Stimulated activated CD4-positive, alpha-beta T cell treated with anti-CD3 and anti-CD28 coated beads, Interleukin-4, amount 100 ng/mL, for 4 hours (primary cell): Measurements from ENCODE around the gene BRCA1.

ENCODE experiments used
- DNase-seq, 2 experiments: peaks; one replicate each; pipeline ENCODE4 v3.0.0-alpha.2; 2020

Gene BRCA1

GRCh38 chr17:43024407-43025289 lies 100.5 kb downstream of the BRCA1 start, which contains the start of gene RND2:
RND2 (plus strand) TSS chr17:43025231; CDS start chr17:43025348, 117 bp downstream.
- peak; percentile 70 to 80 for DNase-seq

DNA sequence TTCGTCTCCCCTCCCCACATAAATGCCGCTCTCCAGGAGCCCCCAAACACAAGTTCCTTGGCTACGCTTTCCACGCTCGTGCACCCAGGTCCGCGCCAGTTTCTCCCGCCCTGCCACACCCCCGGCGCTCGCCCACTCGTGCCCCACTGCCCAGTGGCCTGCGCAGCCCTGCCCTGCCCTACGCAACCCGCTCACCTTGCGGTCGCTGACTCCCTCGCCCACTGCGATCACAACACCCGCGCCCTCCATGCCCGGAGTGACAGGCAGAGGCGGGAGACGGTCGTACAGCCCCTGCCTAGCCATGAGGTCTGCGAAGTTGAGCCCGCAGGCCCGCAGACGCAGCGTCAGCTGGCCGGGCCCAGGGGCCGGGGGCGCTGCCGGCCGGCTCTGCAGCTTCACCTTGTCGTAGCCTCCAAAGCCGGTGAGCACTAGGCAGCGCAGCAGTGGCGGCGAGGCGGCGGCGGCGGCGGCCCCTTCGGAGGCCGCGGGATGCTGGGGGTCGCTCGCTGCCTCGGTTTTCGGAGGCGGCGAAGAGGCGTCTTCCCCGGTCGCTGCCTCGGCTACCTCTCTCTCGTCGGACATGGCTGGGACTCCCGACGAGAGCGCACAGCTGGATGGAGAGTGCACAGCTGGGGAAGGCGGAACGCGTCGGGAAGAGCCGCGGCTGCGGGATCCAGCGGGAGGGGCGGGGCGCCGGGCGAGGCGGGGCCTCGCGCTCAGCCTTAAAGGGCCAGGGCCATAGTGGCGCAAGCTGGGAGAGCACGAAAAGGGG lies 103.2 kb downstream of the BRCA1 start, which contains the start of gene VAT1:
Gene VAT1, minus strand, starts transcription at position 645 of the 772 bp plus-strand sequence. Its CDS starts 63 bp downstream, at position 582.
- peak; percentile 48 to 68 for DNase-seq

- peak; percentile 19 to 35 for DNase-seq
Observed at GRCh38 chr17:43020789-43021740, 104.1 kb downstream of the BRCA1 start.

DNA sequence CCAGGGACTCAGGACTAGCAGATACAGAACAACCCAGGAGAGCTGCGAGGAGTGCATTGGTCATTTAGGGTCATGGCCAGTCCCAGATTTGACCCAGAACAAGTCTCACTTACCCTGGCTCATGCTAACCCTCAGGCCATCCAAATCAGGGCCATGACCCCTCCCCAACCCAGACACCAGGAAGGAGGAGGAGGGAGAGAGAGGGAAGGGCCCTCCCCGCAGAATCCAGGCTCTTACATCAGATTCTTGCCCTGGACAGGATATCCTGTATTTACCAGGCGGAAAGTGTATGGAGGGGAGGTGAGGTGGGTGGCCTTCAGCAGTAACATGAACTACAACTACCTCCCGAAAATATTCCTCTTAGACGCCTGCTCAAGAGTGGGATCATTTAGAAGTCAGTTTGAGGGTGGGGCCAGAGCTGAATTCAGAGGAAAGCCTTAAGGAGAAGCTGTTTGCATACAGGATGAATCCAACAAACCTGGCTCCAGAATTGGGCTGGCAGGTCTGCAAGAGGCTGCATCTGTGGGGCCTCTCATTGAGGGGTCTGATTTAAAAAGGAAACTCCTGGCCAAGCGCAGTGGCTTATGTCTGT lies 105.0 kb downstream of the BRCA1 start:
- DNase-seq = no peak

GRCh38 chr17:43019418-43019817 lies 105.7 kb downstream of the BRCA1 start:
- DNase-seq = no peak

- no peak for DNase-seq
Observed at GRCh38 chr17:43018932-43019331, 106.2 kb downstream of the BRCA1 start.

DNA sequence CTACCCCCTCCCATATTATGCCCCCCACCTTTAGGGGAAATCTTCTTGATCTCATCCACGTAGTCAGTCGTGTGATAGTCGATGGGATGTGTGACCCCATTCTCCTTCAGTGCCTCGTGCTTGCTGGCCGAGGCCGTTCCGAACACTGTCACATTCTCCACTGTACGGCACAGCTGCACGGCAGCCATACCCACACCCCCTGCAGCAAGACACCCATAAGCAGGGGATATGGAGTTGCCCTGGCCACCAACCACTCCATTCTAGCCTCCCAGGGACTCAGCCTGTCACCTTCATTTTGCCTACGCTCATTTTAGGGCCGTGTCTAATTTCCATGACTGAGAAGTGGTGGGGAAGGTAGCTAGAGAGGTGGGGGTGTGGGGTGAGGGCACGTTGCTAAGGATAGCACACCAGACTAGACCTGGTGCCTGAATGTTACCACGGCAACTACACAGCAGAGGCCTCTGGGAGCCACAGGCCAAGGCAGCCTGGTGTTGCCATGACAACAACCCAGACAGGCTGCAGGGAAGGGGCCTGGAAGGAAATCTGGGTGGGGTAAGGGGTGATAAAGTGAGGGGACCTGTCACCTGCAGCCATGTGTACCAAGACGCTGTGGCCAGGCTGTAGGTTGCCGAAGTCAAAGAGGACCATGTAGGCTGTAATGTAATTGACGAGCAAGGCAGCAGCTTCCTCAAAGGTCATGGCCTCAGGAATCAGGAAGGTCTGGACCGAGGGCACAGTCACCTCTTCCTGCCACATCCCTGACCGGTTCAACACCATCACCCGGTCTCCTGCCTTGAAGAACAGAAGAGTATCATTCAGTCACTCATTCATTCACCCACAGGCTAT lies 106.9 kb downstream of the BRCA1 start:
- no peak for DNase-seq

GRCh38 chr17:43016216-43016615 lies 108.9 kb downstream of the BRCA1 start:
- DNase-seq = no peak

- DNase-seq = no peak
Observed at GRCh38 chr17:43015579-43015978, 109.6 kb downstream of the BRCA1 start.

- DNase-seq = no peak
Observed at GRCh38 chr17:43014649-43015542, 110.3 kb downstream of the BRCA1 start.

GRCh38 chr17:43014020-43014648 lies 111.0 kb downstream of the BRCA1 start:
- DNase-seq = no peak

GRCh38 chr17:43013296-43013695 lies 111.9 kb downstream of the BRCA1 start:
- DNase-seq = no peak

- no peak for DNase-seq
Observed at GRCh38 chr17:43011728-43012472, 113.3 kb downstream of the BRCA1 start.

DNA sequence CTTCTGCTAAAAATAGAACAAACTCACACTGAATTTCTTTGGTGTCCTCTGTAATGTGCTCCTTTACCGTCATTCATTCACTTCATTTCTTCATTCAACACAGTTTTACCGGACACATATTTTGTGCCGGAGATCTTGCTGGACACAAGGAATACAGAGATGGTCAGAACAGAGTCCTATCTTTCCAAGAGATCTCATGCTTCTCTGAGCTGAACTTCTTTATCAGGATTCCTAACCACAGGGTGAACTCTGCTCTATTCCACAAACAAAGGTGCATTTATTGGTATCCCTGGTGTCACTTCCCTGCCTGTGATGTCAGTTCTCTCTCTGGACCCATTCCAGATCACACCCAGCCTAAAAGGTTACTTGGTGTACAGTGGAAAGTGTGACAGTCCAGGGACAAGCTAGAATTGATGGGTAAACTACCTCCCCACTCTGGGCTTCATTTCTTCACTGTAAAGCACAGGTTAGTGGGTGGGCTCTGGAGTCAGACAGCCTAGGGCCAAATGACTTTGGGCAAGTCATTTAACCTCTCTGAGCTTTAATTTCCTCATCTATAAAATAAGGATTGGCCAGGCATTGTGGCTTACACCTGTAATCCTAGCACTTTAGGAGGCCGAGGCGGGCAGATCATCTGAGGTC lies 114.4 kb downstream of the BRCA1 start:
- no peak for DNase-seq

DNA sequence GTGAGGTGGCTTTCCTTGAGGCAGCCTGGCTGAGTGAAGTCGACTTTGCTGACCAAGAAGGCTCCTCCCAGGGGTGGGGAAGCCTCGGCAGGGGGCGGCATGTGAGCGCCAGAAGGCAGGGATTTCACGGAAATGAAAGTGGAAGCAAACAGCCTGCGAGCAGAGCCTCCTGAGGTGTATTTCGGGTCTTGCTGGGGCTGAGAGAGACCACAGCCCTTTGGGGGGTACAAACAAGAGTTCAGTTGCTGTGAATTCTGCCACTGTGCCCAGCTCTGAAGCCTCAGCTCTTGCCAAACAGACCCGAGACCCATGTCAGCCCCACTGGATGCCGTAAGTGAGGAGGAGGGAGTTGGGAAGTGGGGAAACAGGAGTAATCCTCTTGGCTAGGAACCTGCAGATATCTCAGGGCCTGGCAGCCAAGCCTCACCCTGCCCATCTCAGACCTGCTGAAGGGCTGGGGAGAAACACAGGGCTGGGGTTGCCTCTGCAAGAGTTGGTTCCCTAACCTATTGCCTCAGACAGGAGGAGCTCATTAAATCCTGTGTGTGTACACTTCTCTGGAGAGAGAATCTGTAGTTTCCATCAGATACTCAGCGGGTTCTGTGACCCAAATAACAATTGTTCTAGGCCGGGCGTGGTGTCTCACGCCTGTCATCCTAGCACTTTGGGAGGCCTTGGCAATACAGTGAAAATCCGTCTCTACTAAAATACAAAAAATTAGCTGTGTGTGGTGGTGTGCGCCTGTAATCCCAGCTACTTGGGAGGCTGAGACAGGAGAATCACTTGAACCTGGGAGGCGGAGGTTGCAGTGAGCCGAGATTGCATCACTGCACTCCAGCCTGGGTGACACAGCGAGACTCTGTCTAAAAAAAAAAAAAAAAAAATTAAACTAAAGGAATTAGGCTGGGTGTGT lies 118.3 kb downstream of the BRCA1 start, which contains the start of gene IFI35:
Gene IFI35, plus strand, starts transcription at position 146 of the 913 bp plus-strand sequence. Its CDS starts 164 bp downstream, at position 310.
- DNase-seq = peak; percentile 79 to 90

DNA sequence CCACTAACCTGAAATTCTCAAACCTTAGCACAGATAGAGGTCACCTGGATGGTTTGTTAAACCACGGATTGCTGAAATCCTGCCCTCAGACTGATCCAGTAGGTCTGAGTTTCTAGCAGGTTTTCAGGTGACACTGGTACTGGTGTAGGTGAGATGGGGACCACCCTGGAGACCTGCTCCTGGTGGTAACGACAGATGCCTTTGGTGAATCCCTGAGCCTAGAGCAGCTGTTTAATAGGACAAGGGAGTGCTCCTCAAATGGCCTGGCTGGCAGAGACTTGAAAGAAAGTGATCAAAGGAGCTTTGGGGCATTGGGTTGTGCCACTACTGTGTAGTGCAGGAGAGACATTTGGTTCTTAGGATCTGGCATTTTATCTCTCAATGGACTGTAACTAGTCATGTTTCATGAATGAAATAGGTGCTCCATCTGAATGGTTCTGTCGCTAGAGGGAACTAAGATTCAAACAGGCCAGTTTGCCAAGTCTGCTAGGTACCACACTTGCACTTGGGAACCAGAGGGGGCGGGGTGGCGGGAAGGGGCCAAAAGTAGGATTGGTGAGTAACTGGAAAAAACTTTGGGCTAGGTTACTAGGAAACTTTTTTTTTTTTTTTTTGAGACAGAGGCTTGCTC lies 121.5 kb downstream of the BRCA1 start:
- DNase-seq = no peak
